DMS79 (cell line): ENCODE results near the gene FGD2.
A peak's percentile ranks its signal among the peaks of the same experiment; 100 is the strongest.

Experiments
- DNase-seq: peaks from one replicate; lab custom pipeline; 2025; lab: John Stamatoyannopoulos, UW

FGD2 gene

DNA sequence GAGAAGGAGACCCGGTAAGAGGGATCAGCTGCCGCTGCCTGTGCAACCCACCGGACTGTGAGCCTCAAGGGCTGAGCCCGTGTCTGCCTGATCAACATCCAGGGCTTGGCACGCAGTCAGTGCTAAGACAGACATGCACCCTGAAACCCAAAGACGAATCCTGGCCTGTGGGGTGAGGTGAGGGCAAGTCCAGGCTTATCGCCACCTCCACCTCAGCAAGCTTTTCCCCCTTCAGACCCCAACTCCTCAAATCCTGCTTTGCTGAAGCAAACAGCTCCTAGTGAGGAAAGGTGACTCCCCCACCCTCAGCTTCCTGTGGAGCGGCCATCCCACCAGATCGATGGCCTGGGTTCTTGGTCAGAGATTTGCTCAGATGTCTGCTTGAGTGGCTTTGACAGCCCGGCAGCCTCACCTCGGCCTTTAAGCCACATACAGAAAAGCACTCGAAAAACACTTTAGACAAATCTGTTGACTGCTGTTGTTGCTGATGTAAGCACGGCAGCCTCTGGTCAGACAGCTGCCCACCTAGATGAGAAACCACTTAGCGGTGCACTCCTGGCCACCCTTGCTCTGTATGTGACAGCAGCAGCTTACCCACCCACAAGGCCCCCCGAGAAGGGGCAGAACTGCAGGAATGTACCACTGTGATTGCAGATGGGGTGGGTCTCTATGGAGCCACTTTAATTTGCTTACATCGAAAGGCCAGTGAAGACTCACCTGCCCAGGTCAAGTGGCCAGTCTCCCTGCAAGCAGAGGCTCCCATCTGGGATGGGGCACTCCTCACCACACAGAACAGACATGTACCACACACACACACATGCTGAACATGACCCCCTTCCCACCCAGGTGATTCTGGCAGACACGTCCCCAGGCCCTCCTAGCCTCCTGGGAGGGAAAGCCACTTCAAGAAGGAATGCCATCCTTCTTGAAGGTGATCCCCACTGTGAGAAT is 34.3 kb upstream of the FGD2 start:
- peak; percentile 63 for DNase-seq

DNA sequence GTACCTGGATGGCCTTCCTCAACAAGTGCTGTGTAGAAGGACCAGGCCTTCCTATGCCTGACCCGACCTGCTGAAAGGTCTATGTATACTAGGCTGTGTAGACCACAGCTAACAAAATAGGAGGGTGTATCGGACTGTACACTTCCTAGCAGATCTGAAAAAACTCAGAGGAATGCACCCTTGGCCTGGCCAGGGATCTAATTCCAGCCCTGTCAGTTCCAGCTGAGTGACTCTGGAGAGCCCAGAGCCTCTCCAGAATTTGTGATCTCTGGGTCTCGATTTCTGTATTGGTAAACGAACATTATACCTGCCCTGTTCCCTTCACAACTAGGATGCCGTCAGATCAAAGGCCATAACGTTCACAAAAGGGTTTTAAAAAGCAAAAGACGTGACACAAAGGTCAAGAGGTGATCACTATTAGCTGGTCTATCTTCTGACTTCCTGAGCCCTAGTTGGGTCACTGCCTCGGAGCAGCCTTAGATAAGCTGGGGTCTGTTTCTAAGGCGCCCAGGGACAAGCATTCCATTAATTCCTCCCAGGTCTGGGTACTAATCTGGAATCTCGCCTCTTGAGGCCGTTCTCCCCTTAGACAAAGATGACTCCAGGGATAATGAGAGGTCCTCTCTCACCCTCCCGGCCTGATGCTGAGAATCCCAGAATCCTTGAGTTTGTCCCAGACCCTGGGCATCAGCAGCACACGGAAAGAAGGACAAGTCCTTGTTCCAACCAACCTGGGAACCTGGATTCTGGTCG is 33.4 kb upstream of the FGD2 start:
- no peak for DNase-seq

DNA sequence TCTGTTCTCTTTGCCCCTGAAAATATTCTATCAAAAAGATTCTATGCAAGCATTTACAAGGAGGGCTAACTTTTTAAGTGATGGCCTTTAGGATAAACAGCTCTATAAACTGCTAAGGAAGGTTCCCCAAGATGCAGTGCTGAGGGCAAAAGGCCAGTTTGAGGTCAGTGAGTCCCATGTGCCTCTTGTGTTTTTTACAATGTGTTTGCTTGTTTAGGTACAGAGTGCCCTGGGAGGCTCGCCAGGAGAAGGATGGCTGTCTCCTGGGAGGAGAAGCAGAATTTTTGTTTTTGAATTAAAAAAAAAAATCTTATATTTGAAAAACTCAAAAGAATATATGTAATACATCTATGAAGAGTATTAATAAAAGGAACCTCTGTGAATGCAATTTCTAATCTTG is 32.3 kb upstream of the FGD2 start:
- no peak for DNase-seq

DNA sequence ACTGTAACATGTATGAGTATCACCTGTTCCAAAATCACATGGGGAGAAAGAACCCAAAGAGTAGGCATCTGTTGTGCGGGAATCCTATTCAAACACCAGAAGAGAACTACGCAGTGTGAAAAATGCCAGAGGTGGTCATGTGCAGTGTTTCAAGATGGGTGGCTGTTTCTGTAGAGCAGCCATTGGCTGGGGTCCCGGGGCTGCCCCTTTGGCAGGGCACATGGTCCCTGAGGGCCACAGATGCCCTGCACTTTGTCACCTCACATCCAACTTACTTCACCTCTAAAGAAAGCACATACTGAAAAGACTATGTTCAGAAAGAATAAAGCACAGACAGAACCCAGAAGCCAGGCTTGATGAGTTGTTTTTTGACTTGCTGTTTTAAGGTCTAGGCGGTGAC is 31.8 kb upstream of the FGD2 start:
- no peak for DNase-seq

DNA sequence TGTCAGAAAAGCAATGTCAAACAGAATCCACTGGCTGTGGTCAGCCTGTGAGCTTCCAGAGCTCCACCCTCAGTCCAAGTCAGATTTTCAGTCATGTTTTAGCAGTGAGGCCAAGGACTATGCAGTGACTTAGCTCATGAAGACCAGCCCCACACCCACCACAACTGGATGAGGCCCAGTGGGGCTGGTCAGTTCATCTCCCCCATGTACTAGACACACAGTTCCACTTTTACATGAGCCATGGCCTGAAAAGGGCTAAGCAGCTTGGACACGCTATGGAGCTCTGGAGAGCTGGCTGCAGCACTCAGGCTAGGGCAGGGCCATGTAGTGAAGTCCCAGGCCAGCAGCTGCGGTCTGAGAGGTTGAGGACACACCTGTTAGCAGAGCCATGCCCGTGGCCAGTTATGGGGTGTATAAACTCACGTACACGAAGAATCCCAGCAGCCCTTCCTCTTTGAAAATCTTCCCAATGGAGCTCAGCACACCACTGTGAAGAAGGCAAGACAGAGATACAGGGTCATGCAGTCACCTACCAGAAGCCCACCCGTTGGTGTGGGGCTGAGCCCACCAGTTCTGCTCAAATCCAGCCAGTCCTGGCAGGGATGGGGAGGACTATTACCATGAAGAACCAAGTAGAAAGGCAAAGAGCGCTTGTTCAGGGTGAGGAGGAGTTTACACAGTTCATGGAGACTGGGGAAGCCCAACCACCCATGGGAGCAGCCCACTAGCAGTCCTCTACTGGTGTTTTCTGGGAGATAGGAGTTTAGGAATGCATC is 30.0 kb upstream of the FGD2 start:
- DNase-seq = no peak

DNA sequence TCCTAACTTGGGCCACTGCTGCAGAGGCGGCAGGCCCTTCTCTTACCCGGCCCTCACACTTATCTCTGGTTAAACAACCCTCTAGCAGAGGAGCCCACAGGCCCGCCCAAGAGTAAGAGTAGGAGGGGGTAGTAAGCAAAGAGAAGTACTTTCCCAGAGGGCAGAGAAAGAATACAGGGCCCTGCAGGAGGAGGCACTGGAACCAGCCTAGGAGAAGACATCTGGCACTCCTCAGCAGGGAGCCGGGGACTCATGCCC is 29.5 kb upstream of the FGD2 start:
- DNase-seq = no peak

DNA sequence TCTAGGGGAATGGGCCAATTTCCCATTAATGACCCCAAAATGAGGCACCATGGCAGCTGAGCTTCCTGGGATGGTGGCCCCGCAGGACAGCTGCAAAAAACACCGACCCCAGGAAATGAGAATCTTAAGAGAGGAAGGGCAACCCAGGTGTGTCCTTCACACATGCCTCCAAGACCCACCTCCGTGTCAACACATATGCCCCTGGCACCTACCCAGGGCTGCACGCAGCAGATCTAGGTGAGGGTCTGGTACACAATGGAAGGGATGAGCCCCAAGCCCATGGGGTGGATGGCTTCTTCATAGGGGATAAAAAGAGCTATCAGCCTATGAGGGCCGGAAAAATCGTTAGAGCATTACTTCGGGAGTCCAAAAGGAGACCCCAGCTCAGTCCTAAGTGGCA is 28.9 kb upstream of the FGD2 start:
- no peak for DNase-seq

DNA sequence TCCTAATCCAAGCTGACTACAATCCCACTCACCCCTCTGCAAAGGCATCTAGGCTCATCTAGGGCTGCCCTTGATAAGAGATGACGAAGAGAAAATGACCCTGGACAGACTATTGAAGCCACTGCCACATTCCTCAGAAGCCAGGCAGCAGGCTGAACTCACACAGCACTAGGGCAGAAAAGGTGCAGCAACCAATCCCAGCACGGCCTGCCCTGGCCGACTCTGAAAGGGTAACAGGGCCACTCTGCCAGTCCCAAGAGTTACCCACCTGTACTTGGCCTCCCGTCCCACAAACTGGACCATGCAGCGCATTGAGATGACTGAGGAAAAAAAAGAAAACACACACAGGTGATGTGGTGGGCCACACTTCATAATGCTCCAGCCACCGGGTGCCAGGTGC is 28.5 kb upstream of the FGD2 start:
- DNase-seq = no peak

DNA sequence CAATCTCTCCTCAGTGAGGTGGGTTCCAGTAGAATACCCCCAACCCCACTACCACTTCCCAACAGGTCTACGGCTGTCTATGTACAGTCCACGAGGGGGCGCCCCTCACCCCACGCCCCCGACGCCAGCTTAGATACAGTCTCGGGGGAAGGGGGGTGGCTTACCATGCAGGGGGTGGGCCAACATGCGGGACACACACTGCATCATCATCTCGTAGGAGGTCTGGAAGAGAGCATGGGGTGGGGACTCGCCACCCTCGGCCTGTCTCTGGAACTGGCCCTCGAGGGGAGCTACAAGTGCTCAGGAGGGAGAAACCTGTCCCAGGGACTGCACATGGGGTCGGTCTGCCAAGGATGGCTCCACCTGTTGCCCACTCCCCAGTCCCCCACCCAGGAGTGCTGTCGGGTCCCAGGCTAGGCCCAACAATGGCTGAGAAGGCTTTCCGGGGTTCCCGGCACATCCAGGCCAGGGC is 27.9 kb upstream of the FGD2 start:
- no peak for DNase-seq

DNA sequence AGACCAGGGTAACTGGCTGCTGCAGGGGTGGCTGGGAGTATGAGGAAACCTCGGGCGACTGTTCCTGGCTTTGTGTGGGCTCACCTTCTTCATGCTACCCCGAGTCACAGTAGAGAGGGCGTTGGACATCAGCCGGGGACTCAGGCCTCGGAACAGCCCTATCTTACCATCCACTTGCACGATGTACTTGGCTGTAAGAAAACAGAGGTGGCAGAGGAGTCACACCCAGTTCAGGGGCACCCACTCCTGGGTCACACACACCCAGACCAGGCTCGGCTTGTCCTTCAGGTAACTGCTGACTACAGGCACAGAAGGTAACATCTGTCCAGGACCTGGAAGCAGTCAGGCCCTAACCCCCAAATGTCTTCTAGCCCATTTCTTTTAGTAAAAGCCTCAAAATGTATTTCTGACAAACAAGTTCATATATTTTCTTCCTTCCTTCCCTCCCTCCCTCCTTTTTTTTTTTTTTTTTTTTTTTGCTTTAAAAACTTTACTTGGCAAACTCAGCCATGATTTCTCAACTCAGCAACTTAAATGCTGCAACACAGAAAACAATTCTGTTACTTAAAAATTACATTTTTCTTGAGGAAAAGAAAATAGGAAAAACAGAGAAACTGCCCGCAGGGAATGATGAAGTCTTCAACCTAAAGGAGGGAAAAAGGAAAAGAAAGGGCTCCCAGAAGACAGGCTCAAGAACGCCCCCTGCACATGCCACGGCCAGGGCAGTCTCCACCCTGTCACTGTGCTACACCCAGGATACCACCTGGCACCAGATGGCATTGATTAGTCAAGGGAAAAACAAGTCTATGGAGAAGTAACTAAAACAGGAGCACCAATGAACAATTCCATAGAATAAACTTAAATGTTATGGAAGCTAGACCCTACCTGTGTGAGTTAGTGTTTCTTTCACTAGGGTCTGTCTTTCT is 26.8 kb upstream of the FGD2 start:
- no peak for DNase-seq

DNA sequence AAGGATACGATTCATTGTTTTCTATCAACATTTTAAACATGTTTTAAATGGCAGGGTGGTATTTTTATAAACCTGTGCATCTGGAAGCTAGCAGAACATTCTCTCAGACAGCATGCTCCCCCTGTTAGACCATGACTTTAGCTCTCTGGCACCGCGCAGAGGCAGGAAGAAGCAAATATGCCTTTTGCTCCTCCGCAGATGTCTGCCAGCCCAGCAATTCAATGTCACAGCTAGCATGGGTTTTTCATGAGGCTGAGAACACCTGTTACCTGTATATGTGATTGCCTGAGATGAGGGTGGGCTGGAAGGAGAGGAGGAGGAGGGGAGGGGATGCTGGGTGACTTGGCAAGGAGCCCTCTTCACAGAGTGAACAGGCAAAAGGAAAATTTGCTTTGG is 26.1 kb upstream of the FGD2 start:
- peak; percentile 45 for DNase-seq

DNA sequence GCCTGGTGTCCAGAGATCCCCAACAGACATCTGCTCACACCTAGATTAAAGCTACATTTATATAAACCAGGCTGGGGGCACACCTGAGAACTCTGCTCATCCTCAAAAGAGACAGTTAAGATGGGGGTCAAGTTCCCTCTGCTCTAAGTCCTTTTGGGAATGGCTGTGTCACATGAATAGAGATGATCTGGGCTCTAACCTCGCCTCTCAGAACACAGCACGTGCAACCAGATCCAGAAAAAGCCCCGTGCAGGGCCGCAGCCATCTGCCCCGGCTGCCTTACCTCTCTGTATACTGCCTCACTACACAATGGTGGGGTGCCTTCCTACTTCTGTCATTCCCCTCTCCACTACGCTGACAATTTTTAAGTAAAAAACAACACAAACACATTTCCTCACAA is 25.3 kb upstream of the FGD2 start:
- no peak for DNase-seq

DNA sequence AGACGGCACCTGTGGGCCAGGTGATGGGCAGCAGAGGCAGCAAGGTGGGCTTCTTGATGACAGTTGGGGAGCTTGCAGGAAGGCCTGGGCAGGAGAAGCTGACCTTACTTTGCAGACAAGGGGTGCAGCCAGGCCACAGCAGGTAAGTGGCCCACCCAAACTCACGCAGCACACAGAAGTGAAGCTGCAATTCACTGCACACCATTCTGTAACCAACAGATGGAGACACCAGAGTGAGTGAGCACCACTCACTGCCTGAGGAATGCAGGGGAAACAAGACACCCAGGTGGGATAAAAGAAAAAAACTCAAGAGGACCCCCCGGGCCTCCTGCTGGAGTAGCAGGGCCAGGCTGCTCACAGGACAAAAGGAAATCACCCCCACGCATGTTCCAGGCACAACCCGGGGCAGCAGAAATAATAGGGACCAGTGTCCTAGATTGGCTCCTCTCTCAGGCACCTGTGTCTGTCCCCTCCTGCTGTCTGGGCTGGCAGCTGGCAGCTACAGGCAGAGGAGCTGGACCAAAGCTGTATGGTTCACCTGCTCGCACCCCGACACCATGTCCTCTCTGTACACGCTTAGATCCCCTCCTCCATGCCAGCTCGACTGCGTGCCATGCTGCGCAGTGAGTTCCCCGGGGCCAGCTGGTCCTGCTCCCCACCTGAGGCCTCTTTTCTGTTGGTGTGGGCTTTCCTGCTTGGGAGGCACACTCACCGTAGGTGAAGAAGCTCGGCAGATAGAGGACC is 24.4 kb upstream of the FGD2 start:
- DNase-seq = no peak

DNA sequence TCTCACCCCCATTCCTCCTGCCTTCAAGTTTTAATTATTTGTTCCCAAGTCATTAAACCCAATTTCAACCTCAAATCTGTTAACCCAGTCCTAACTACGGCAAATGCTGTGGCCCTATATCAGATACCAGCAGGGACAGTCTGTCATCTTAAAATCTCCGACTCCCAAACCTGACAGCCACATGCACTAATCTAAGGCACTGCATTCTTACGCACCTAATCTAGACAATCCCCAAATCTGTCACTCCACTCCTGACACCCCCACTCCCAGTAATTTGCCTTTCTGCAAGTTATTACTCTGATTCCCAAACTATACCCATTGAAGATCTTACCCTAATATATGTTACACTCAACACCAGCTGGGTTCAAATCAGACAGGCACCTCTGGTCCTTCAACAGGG is 21.9 kb upstream of the FGD2 start:
- no peak for DNase-seq

DNA sequence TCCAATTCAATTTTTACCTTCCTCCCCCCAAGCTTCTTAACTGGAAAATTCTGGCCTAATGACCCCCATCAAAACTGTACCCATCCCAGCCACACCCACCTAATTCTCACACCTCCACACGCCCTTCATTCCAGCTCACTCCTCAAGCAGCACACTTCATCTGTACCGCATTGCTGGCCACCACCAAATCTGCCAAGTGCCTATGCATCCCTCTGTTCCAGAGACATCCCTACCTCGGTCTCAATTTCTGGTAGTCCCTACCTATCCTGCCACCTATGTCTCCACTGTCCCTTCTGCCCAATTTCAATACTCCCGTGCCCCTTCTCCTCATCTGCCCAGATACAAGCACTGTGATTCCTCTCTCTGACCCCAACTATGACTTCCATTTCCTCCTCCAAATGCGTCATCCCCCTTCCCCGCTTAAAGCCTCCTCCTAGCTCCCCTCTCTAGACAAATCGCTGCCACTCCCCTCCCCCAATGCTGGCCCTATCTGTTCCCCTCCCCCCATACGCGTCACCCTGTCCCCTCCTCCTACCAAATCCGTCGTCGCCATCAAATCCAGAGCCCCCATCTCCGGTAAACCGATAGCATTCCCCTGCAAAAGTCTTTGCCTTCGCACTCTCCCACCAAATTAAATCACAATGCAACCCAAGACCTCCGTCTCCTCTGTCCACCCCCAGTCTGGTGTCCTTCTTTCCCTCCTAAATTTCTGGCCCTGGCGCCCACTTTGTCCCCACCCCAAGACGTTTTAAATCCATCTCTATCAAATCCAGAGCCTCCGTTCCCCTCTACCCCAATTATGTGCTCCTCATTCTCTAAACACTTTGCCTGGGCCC is 20.7 kb upstream of the FGD2 start:
- DNase-seq = no peak

DNA sequence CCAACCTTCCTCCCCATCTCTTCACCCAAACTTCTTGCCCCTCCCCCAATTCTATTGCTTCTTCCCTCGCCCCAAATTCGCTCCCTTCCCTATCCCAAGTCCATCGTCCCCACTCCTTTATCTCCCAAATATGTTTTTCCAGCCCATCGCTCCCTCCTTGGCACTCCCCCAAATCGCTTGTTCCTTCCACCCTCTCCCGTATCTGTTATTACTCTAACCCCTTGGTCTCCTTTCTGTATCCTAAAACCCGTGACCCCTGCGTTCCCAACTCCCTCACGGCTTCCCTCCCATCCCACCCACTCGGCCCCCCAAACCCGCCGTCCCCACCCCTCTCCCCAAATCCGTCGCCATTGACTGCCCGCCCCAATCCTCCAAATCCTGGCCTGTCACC is 20.0 kb upstream of the FGD2 start:
- DNase-seq = no peak

DNA sequence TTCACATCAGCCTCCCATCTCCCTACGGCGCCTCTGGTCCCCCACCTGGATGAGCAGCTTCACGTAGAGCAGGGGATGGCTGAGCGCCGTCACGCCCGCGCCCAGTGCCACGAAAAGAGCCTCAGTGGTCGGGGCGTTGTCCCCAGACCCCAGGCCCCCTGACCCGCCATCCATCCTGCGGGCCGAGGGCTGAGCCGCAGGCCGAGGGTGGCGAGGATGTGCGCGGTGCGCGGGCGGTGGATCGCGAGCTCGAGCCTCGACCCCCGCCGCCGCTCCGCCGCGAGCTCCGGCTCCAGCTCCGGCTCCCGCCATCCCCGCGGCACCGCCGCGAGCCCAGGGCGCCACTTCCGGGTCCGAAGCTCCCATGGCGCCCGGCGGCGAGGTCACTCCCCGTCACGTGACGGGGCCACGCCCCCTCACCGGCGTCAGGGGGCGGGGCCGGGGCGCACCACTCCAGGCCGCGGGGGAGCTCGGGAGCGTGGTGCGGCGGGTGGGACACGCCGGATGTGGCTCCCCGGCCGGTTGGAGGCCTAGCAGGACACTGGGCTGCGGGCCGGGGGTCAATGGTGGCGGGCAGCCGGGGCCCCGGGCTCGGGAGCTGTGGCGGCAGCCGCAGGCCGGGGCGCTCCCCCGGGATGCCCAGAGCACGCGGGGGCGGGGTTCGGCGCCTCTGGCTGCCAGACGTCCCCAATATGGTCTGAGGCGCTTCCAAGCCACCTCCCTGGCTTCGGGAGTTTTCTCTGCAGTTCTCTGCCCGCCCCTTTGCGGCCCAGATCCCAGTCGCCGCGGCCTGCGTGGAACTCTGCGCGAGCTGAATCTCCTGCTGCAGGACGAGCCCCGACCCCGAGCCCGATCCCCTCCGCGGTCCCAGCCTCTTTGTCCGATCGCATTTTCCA is 19.4 kb upstream of the FGD2 start, which contains the start of gene MTCH1:
TSS of gene MTCH1 (minus strand) at position 389 of the 896 bp plus-strand sequence. CDS start at position 366, 23 bp downstream.
- DNase-seq = peak; percentile 71

DNA sequence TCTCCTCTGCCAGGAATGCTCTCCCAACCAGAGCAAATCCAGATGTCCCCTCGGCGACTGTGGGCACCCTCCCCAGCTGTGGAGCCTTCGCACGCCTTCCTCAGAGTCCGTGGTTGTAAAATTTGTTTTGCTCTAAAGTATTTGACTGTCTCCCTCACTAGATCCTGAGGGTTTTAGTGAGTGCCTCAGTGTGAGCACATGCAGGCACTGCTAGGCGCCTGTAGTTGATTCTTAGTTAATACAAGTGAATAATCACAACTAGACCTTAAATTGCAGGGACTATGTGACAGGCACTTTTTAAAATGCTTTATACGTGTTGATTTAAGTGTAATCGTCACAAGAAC is 18.8 kb upstream of the FGD2 start:
- DNase-seq = no peak

DNA sequence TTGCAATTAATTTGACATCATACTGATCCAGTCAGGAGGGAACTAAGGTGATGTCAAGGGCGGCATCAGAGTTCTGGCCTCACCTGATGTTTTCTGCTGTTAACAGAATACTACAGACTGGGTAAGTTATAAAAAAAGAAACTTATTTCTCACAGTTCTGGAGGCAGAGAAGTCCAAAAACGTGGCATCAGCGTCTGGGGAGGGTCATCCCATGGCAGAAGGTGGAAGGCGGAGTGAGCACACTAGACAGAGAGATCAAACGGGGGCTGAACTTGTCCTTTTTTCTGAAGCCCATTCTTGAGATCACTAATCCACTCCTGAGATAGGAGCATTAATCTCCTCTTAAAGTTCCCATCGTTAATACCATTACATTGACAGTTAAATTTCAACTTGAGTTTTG is 16.2 kb upstream of the FGD2 start:
- DNase-seq = no peak
